ENCODE data around the gene GJA5.
"Not testable (repeated sequence)": the region's sequence is repeated elsewhere in the genome, so short reads cannot be mapped to it uniquely, and the experiment has no call there.

GJA5 gene

GRCh38 chr1:147762233-147763024 lies 2.0 kb upstream of the GJA5 start:
- DNase-seq (no peak), ATAC-seq (no peak)

DNA sequence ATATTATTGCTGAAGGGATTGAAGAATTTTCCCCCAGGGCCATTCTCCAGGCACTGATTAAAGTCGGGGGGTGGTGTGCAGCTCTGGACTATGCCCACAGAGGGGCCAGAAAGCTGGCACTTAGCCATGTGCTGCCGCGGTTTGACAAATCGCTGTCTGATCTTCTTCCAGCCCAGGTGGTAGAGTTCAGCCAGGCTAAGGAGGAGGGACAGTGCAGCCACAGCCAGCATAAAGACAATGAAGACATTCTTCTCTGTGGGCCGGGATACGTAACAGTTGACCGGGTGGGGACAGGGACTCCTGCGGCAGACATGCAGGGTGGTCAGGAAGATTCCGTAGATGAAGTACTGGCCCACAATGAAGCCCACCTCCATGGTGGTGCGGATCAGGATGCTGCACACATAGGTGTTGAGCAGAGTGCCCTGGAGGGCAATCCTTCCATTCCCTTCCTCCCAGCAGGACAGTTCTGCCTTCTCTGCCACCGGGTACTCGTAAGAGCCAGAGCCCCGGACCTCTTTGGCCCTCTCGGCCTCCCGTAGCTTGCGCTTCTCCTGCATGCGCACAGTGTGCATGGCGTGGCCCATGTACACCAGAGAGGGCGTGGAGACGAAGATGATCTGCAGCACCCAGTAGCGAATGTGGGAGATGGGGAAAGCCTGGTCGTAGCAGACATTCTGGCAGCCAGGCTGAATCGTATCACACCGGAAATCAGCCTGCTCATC lies 1.9 kb downstream of the GJA5 start:
- DNase-seq (no peak), ATAC-seq (no peak)

DNA sequence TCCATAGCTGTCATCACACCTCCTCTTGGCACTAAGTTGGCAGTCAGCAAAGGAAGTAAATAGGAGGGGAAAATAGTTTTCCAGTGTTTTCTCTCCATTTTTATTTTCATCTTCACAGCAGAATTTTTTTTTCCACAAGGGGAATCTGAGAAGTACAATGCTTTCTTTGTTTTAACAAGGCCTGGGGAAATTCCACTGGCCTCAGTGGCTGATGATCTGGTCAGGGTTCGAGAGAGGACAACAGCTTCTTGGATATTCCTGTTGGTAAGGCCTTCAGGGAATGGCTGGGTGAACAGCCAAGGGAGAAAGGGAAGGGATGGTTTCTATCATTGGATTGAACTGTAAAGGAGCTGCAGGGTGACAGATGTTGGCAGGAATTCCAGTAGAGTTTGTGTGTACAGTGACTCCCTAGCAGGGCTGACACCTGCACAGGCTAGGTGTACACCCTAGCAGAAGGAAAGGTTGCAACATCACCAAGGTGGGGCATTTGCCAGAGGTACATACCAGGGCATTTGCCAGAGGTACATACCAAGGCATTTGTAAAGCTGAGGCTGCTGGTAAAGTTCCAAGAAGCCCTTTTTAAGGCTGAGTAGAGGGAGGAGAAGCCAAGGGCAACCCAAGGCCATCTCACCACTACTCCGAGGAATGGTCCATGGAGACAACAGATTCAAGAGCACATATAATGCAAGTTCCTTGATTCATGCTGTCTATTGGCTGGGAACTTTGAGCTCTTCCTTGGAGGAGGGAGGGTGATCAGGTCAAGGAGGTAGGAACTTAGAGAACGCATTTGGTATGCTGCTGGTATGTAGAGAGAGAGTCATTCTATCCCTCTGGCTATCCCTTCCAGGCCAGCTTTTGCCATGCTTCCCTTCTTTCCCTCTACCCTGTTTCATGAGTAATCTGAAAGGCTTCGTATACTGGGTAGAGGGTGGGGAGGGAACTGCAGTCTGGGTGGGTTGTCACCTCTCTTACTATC lies 3.1 kb downstream of the GJA5 start:
- no peak for ATAC-seq
- DNase-seq, result no peak

GRCh38 chr1:147756341-147756740 lies 4.1 kb downstream of the GJA5 start:
- ATAC-seq (no peak), DNase-seq (no peak)

- DNase-seq, result no peak
- ATAC-seq, result no peak
These were observed 5.7 kb downstream of the GJA5 start for GRCh38 chr1:147754661-147755060.

DNA sequence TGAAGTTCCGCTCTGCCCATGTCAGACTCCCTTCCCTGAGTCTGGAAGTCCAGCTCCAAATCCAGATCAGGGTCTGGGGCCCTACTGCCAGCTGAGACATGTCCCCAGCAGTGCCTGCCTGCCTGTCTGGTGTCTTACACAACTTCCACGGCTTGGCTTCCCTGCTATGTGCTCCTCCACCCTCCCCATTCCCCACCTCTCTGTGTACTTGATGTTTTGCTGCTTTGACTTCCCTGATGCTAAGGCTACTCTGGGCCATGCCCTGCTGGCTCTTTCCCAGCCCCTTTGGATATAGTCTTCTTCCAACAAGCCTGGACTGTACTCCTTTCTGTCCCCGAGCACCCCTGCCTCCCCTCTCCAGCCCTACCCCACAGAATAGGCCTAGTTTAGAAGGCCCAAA lies 7.3 kb downstream of the GJA5 start:
- DNase-seq, result no peak
- ATAC-seq, result no peak

GRCh38 chr1:147752511-147752910 lies 7.9 kb downstream of the GJA5 start:
- DNase-seq (no peak), ATAC-seq (no peak)

DNA sequence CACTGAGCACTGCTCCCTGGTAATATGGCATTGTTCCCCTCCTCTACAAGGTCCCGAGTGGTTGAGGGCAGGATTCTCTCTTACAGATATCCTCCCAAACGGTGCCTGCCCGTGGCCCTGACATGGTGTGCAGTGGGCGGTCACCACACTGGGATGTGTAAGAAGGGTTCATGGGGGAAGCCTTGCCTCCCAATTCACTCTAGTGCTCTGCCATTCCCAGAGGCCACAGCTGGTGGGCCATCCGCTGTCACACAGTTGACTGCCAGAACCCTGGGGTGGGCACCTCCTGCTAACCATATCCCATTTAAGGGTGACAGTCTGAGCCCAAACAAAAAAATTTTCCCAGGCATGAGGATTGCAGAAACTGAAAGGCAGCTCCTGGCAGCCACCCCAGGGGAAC lies 9.1 kb downstream of the GJA5 start:
- no peak for DNase-seq
- no peak for ATAC-seq

GRCh38 chr1:147750618-147751217 lies 9.7 kb downstream of the GJA5 start:
- no peak for ATAC-seq
- DNase-seq, result no peak

DNA sequence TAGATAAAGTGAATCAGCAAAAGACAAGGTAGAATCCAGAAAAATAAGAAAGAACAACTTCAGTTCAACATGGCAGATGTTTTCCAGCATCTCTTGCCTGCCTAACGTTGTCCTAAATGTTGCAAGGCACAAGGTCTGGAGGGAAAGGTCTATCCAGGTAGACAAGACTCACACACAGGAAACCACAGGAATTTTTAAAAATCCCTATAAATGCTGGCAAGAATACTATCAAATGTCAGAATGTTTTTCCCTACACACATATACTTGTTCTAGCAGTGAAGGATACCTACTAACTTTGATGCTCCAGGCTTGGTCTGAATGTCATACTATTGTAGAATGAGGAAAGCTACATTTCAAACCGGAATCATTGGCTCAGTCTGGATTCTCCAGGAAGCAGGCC lies 10.6 kb downstream of the GJA5 start:
- ATAC-seq (no peak), DNase-seq (no peak)

DNA sequence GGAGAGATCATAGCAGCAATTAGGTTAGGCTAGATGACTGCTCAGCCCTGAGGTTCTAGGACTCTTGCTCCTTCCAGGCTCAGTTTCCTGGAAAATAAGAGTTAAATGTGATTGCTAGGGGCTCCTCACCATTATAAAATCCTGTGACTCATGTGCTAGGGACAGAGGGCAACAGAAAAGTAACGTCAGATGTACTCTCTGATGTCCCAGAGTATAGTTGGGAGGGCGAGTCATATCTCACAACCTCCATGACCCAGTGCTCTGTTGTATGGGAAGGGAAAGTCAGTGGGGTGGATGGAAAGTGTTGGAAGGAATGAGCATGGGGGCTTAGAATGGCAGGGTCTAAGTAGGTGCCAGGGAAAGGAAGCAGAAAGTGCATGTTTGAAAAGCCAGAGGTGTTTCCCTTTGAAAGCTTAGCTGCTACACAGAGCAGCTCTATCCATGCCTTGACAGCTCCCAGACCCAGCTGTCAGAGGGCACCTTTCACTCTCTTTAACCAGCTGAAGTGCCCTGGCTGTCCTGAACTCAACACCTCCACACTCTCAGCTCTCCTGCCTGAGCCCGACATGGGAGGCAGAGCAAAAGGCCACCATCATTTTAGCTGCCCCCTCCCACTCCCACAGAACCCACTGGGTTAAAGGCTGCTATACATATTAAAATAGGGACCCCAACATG lies 11.6 kb downstream of the GJA5 start:
- DNase-seq, result no peak
- no peak for ATAC-seq

- ATAC-seq (no peak), DNase-seq (no peak)
These were observed 12.4 kb downstream of the GJA5 start for GRCh38 chr1:147747966-147748365.

GRCh38 chr1:147745271-147745670 lies 15.1 kb downstream of the GJA5 start:
- no peak for DNase-seq
- ATAC-seq, result no peak

DNA sequence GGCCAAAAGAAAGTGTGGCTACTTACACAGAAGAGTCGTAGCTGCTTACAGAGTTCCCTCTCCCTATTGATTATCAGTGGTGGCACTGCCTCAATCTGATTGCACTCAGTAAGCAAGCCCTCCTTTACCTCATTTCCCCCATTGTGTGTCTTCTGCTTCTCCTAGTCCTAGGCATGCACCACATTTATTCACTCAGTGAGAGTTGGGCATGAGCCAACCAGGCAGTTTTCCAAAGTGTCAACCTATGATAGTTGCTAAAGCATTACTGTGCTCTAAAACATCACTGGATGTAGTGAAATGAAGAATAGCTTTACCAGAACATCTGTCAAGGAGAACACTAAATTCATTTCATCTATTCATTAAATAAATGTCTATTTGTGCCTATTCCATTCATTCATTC lies 19.3 kb downstream of the GJA5 start:
- no peak for ATAC-seq
- DNase-seq, result no peak

DNA sequence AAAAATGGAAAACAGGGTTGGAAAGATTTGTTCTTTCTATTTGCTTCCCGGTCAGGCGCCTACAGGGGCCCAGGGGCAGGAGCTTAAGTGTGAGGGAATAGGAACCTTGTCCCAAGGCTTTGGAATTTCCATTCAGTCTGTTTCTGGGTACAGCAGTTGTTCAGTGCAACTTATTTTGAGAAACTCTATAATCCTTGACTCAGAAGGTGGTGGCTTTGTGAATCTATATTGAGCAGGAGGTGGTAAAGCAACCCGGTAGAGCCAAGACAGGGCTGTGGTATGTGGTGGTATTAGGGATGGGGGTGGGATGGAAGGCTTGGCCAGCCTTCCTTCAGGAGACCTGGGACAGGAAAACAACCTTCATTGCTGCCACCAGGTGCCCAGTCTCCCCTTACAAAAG lies 20.0 kb downstream of the GJA5 start:
- DNase-seq (no peak), ATAC-seq (no peak)

DNA sequence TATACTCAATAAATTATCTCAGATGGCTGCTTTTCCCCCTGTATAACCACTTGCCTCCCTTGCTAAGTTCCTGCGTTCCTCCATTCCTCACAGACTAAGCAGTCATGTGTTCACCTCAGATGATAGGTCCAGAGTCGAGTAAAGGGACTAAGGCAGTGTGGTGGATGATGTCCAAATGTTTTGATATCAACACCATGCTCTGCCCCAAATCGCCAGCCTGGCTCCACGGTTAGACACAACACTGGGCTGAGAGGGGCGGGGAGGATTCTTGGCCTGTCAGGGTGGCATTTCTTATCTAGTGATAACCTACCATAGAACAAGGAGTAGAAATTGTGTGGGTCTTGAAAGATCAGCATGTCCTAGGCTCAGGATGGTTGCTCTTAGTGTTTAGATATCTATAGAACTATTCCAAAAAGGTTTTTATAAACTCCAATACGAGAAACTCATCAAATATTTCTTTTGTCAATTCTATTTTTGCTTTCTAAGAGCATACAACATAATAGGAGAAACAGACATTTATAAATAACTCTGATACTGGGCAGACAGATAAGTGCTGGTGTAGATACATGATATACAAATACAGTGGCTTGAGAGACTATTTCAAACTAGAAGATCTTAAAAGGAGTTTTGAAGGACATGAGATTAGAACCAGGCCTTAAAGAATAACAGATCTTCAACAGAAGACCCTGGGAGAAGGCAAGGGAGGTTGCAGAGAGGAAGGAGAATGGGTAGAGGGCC lies 21.5 kb downstream of the GJA5 start:
- no peak for ATAC-seq

GRCh38 chr1:147738129-147738528 lies 22.3 kb downstream of the GJA5 start:
- ATAC-seq (no peak), DNase-seq (no peak)

More for the DNA sequence above, 21.5 kb downstream of the GJA5 start:
- no peak for DNase-seq

GRCh38 chr1:147736883-147737282 lies 23.5 kb downstream of the GJA5 start:
- DNase-seq (no peak), ATAC-seq (no peak)

DNA sequence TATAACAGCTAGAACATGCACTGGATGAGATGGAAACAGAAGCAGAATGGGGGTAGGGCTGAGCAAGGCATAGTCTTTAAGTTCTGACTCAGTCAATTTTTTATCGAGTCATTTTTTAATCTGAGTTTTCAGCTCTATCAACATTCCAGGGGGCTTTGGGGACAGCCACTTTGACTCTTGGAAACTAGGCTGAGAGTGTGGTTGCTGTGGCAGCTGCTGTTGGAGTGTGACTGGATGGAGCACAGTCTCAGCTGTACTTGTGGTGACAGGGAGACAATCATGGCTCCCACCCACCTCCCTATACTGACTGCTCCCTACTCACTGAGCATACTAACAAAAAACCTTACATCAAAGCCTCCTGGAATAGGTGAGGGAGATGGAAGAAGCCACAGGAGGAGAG lies 25.0 kb downstream of the GJA5 start:
- ATAC-seq, result no peak
- no peak for DNase-seq

GRCh38 chr1:147734291-147734841 lies 26.0 kb downstream of the GJA5 start:
- not testable (repeated sequence) for DNase-seq, ATAC-seq

DNA sequence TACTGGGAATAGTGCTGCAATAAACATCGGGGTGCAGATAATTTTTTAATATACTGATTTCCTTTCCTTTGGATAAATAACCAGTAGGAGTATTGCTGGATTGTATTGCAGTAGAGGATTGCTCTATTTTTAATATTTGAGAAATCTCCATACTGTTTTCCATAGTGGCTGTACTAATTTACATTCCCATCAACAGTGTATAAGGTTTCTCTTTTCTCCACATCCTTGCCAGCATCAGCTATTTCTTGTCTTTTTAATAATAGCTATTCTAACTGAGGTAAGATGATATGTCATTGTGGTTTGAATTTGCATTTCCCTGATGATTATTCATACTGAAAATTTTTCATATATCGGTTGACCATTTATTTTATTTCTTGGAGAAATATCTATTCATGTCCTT lies 31.1 kb downstream of the GJA5 start:
- DNase-seq, result no peak
- no peak for ATAC-seq
